ENCODE measurements around the gene ITGA2B.
A peak's percentile ranks its signal among the peaks of the same experiment; 100 is the strongest.

ITGA2B gene

GRCh38 chr17:44353672-44354331 lies 35.6 kb downstream of the ITGA2B start:
- no peak for TF ChIP-seq ZFX (IDR thresholded peaks at IDR 0.05; ENCODE audit: borderline replicate concordance)
- TF ChIP-seq, protein P1, sequence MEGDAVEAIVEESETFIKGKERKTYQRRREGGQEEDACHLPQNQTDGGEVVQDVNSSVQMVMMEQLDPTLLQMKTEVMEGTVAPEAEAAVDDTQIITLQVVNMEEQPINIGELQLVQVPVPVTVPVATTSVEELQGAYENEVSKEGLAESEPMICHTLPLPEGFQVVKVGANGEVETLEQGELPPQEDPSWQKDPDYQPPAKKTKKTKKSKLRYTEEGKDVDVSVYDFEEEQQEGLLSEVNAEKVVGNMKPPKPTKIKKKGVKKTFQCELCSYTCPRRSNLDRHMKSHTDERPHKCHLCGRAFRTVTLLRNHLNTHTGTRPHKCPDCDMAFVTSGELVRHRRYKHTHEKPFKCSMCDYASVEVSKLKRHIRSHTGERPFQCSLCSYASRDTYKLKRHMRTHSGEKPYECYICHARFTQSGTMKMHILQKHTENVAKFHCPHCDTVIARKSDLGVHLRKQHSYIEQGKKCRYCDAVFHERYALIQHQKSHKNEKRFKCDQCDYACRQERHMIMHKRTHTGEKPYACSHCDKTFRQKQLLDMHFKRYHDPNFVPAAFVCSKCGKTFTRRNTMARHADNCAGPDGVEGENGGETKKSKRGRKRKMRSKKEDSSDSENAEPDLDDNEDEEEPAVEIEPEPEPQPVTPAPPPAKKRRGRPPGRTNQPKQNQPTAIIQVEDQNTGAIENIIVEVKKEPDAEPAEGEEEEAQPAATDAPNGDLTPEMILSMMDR (IDR thresholded peaks at IDR 0.05), result no peak
- H3K27ac ChIP-seq, result peak overlapping the region; percentile 71

DNA sequence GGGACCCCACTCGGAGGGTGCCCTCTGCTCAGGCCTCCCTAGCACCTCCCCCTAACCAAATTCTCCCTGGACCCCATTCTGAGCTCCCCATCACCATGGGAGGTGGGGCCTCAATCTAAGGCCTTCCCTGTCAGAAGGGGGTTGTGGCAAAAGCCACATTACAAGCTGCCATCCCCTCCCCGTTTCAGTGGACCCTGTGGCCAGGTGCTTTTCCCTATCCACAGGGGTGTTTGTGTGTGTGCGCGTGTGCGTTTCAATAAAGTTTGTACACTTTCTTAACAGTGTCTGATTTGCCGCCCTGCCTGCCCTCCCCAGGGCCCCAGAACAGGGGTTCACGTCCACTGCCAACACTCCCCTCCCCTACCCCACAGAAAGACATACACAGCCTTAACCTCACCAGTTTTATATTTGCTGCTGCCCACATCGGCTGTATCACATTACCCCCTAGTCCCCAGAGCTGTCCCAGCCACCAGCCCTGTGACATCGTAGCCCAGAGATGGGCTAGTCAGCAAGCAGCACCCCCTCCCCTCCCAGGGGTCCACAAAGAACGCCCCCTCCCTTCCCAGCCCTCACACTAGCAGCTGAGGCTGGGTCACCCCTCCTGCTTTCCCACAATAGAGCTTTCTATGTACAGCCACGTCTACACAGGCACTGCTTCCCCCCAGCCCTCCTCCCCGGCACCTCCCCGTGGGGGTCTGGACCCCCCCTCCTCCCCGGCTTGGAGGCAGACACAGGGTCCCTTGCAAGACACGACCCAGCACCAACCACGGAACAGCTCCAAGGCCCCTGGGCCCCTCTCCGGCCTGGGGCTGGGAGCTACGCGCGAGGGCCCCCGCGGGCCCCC lies 36.4 kb downstream of the ITGA2B start:
- peak overlapping the region; percentile 71 for H3K27ac ChIP-seq

GRCh38 chr17:44351961-44352827 lies 37.3 kb downstream of the ITGA2B start:
- H3K27ac ChIP-seq, result no peak overlapping the region
- TF ChIP-seq ZFX (IDR thresholded peaks at IDR 0.05; ENCODE audit: borderline replicate concordance), result no peak
- TF ChIP-seq, protein P1 (IDR thresholded peaks at IDR 0.05), result no peak

More for the DNA sequence above, 36.4 kb downstream of the ITGA2B start:
- TF ChIP-seq, protein P1 (IDR thresholded peaks at IDR 0.05), result no peak

GRCh38 chr17:44351464-44351863 lies 38.0 kb downstream of the ITGA2B start:
- TF ChIP-seq, protein P1 (IDR thresholded peaks at IDR 0.05), result no peak
- no peak for TF ChIP-seq ZFX (IDR thresholded peaks at IDR 0.05; ENCODE audit: borderline replicate concordance)
- no peak overlapping the region for H3K27ac ChIP-seq

GRCh38 chr17:44350733-44351226 lies 38.7 kb downstream of the ITGA2B start:
- H3K27ac ChIP-seq, result no peak overlapping the region
- TF ChIP-seq, protein P1 (IDR thresholded peaks at IDR 0.05), result peak; percentile 85
- no peak for TF ChIP-seq ZFX (IDR thresholded peaks at IDR 0.05; ENCODE audit: borderline replicate concordance)

GRCh38 chr17:44349553-44350070 lies 39.8 kb downstream of the ITGA2B start:
- H3K27ac ChIP-seq, result no peak overlapping the region
- no peak for TF ChIP-seq ZFX (IDR thresholded peaks at IDR 0.05; ENCODE audit: borderline replicate concordance)
- TF ChIP-seq, protein P1 (IDR thresholded peaks at IDR 0.05), result no peak
